Liver (tissue), 3 donors: ENCODE data around the gene PLEKHH2.

Source experiments
- ATF3 ChIP-seq: IDR thresholded peaks from 2 replicates; pipeline ENCODE4 v1.6.1; 2016; ENCODE audit warnings: antibody characterized with exemption
- CTCF ChIP-seq: fragments of 150-350 bp; IDR thresholded peaks from 2 replicates; pipeline ENCODE4 v1.5.1; 2017; ENCODE audit warnings: improper control_type of control experiment, low read depth, low read length; ENCODE audit not compliant: missing input control
- GABPA ChIP-seq, 2 donors: IDR thresholded peaks in 1 of 2; conservative IDR thresholded peaks in 1 of 2; 2 replicates each; pipeline ENCODE4 v1.6.1; 2016; ENCODE audit warnings: antibody characterized with exemption in 2 of 2, mild to moderate bottlenecking in 1 of 2, moderate library complexity in 1 of 2
- RAD21 ChIP-seq, 2 donors: IDR thresholded peaks; 2 replicates each; pipeline ENCODE4 v1.6.1; 2016; ENCODE audit warnings: antibody characterized with exemption in 2 of 2, mild to moderate bottlenecking in 2 of 2
- REST ChIP-seq: IDR thresholded peaks from 2 replicates; pipeline ENCODE4 v1.6.1; 2016; ENCODE audit warnings: antibody characterized with exemption, mild to moderate bottlenecking
- RXRA ChIP-seq, 2 donors: IDR thresholded peaks; 2 replicates each; pipeline ENCODE4 v1.6.1; 2017 to 2018; ENCODE audit warnings: antibody characterized with exemption in 2 of 2, mild to moderate bottlenecking in 1 of 2
- YY1 ChIP-seq: IDR thresholded peaks from 2 replicates; pipeline ENCODE4 v1.6.1; 2016; ENCODE audit warnings: antibody characterized with exemption, mild to moderate bottlenecking
- donor health status: healthy.
- donor health status: healthy.

GRCh38 chr2:43717322-43717721 is 80.3 kb downstream of the PLEKHH2 start:
- no peak for TF ChIP-seq ATF3
- TF ChIP-seq YY1: no peak
- TF ChIP-seq REST: no peak
- TF ChIP-seq CTCF: no peak
- no peak for TF ChIP-seq RXRA (IDR thresholded peaks at IDR 0.05)
- no peak for TF ChIP-seq GABPA (IDR thresholded peaks at IDR 0.05 in 1 of 2, conservative IDR thresholded peaks at IDR 0.05 in 1 of 2)
- TF ChIP-seq RAD21 (IDR thresholded peaks at IDR 0.05): no peak
